A204.1 (cell line): Measurements from ENCODE around the gene PRCC.
"Not testable (repeated sequence)": the region's sequence is repeated elsewhere in the genome, so short reads cannot be mapped to it uniquely, and the experiment has no call there.

ENCODE experiments used
- FAIRE-seq: peaks from 2 replicates; lab custom pipeline; 2012; peaks lifted over from hg19 to GRCh38; lab: Jason Lieb, UNC

PRCC gene

GRCh38 chr1:156765136-156765535 lies 2.2 kb upstream of the PRCC start:
- not testable (repeated sequence) for FAIRE-seq

- FAIRE-seq, result no peak
Observed at GRCh38 chr1:156765666-156766065, 1.7 kb upstream of the PRCC start.

- FAIRE-seq, result no peak
Observed at GRCh38 chr1:156766298-156767100, 836 bp upstream of the PRCC start.

GRCh38 chr1:156767879-156768604 lies 707 bp downstream of the PRCC start:
- FAIRE-seq, result no peak

GRCh38 chr1:156768610-156769295 lies 1.4 kb downstream of the PRCC start:
- FAIRE-seq, result no peak

GRCh38 chr1:156772222-156772621 lies 4.9 kb downstream of the PRCC start:
- FAIRE-seq, result no peak

- FAIRE-seq, result no peak
Observed at GRCh38 chr1:156772728-156773497, 5.6 kb downstream of the PRCC start.

GRCh38 chr1:156773607-156774006 lies 6.3 kb downstream of the PRCC start:
- FAIRE-seq, result no peak

GRCh38 chr1:156775799-156776198 lies 8.5 kb downstream of the PRCC start:
- no peak for FAIRE-seq

GRCh38 chr1:156776942-156777341 lies 9.6 kb downstream of the PRCC start:
- FAIRE-seq, result no peak

GRCh38 chr1:156777573-156777972 lies 10.2 kb downstream of the PRCC start:
- no peak for FAIRE-seq

GRCh38 chr1:156781585-156782186 lies 14.4 kb downstream of the PRCC start:
- FAIRE-seq, result no peak

- no peak for FAIRE-seq
Observed at GRCh38 chr1:156785458-156785857, 18.1 kb downstream of the PRCC start.

GRCh38 chr1:156786640-156787039 lies 19.3 kb downstream of the PRCC start:
- FAIRE-seq, result no peak

- FAIRE-seq, result no peak
Observed at GRCh38 chr1:156788136-156788535, 20.8 kb downstream of the PRCC start.

- FAIRE-seq, result no peak
Observed at GRCh38 chr1:156789621-156790318, 22.4 kb downstream of the PRCC start.

- FAIRE-seq, result no peak
Observed at GRCh38 chr1:156794506-156795373, 27.4 kb downstream of the PRCC start.

- FAIRE-seq, result no peak
Observed at GRCh38 chr1:156795374-156795733, 28.0 kb downstream of the PRCC start.

- no peak for FAIRE-seq
Observed at GRCh38 chr1:156795787-156796186, 28.5 kb downstream of the PRCC start.

- FAIRE-seq, result no peak
Observed at GRCh38 chr1:156796340-156797097, 29.2 kb downstream of the PRCC start.
